ENCODE measurements around the gene RNF123.

GRCh38 chr3:49647741-49648140 lies 41.6 kb upstream of the RNF123 start:
- no peak for TF ChIP-seq CTCF (IDR thresholded peaks at IDR 0.05)
- TF ChIP-seq POLR2A (IDR thresholded peaks at IDR 0.05; ENCODE audit: low read depth), result no peak
- no peak for TF ChIP-seq EP300 (IDR thresholded peaks at IDR 0.05)

Data from esophagus muscularis mucosa (tissue), 4 donors.